Measurements from ENCODE around the gene HYAL3.

Gene HYAL3

GRCh38 chr3:50298836-50299637, at the start of gene HYAL3, which contains the start of gene NAA80:
HYAL3 (minus strand) TSS chr3:50299405; CDS start chr3:50295602, 3,803 bp downstream.
NAA80 (minus strand) TSS chr3:50299405; CDS start chr3:50297463, 1,942 bp downstream.
- peak; percentile 100 for DNase-seq (ENCODE audit: low spot score)

- DNase-seq (ENCODE audit: low spot score) = peak; percentile 68
These were observed 48.1 kb upstream of the HYAL3 start for GRCh38 chr3:50347187-50347813.

GRCh38 chr3:50345586-50346234, 46.5 kb upstream of the HYAL3 start, which contains the start of gene ZMYND10:
ZMYND10 (minus strand) TSS chr3:50345732; CDS start chr3:50345579, 153 bp downstream.
- DNase-seq (ENCODE audit: low spot score) = no peak

- DNase-seq (ENCODE audit: low spot score) = no peak
These were observed 45.8 kb upstream of the HYAL3 start for GRCh38 chr3:50345008-50345407.

GRCh38 chr3:50342813-50343633, 43.8 kb upstream of the HYAL3 start:
- DNase-seq (ENCODE audit: low spot score) = no peak

- DNase-seq (ENCODE audit: low spot score) = no peak
These were observed 42.9 kb upstream of the HYAL3 start for GRCh38 chr3:50341996-50342650.

- DNase-seq (ENCODE audit: low spot score) = no peak
These were observed 42.3 kb upstream of the HYAL3 start for GRCh38 chr3:50341537-50341936.

GRCh38 chr3:50340448-50341329, 41.5 kb upstream of the HYAL3 start, which contains the start of gene RASSF1:
RASSF1 (minus strand) TSS chr3:50340836; CDS start chr3:50340805, 31 bp downstream.
- DNase-seq (ENCODE audit: low spot score) = no peak

GRCh38 chr3:50340147-50340447, 40.9 kb upstream of the HYAL3 start:
- no peak for DNase-seq (ENCODE audit: low spot score)

GRCh38 chr3:50339485-50340146, 40.4 kb upstream of the HYAL3 start:
- DNase-seq (ENCODE audit: low spot score) = no peak

- no peak for DNase-seq (ENCODE audit: low spot score)
These were observed 39.8 kb upstream of the HYAL3 start for GRCh38 chr3:50338965-50339364.

GRCh38 chr3:50337175-50337861, 38.1 kb upstream of the HYAL3 start:
- DNase-seq (ENCODE audit: low spot score) = peak; percentile 97

- peak; percentile 40 for DNase-seq (ENCODE audit: low spot score)
These were observed 37.4 kb upstream of the HYAL3 start for GRCh38 chr3:50336452-50337174.

- no peak for DNase-seq (ENCODE audit: low spot score)
These were observed 35.3 kb upstream of the HYAL3 start for GRCh38 chr3:50334339-50335075.

- peak; percentile 93 for DNase-seq (ENCODE audit: low spot score)
These were observed 34.6 kb upstream of the HYAL3 start for GRCh38 chr3:50333744-50334328.

GRCh38 chr3:50331364-50331907, 32.2 kb upstream of the HYAL3 start:
- DNase-seq (ENCODE audit: low spot score) = no peak

- DNase-seq (ENCODE audit: low spot score) = no peak
These were observed 31.1 kb upstream of the HYAL3 start for GRCh38 chr3:50330330-50330729.

Data from kidney capillary endothelial cell (primary cell).